ENCODE data around the gene MTMR10.

GRCh38 chr15:30978328-30978727 lies 13.1 kb downstream of the MTMR10 start:
- TF ChIP-seq CTCF (IDR thresholded peaks at IDR 0.05; ENCODE audit: low read length) (no peak), EZH2 (IDR thresholded peaks at IDR 0.05; ENCODE audit: borderline replicate concordance, low read length) (no peak)

All from OCI-LY1 (cell line).